Kidney tubule cell (primary cell): ENCODE data around the gene MMP11.
A peak's percentile ranks its signal among the peaks of the same experiment; 100 is the strongest.
"Not testable (repeated sequence)": the region's sequence is repeated elsewhere in the genome, so short reads cannot be mapped to it uniquely, and the experiment has no call there.

ENCODE experiments used
- DNase-seq: peaks from one replicate; pipeline ENCODE4 v3.0.0-alpha.2; 2018; ENCODE audit warnings: low spot score

The MMP11 gene

GRCh38 chr22:23772649-23773473 lies at the start of gene MMP11:
Gene MMP11, plus strand, starts transcription at chr22:23772849. Its CDS starts 22 bp downstream, at chr22:23772871.
- DNase-seq, result peak; percentile 43

- DNase-seq, result not testable (repeated sequence)
Measured at GRCh38 chr22:23728108-23728507, 44.5 kb upstream of the MMP11 start.

GRCh38 chr22:23737696-23738095 lies 35.0 kb upstream of the MMP11 start:
- DNase-seq, result no peak

- DNase-seq, result no peak
Measured at GRCh38 chr22:23742505-23743264, 30.0 kb upstream of the MMP11 start.

- no peak for DNase-seq
Measured at GRCh38 chr22:23743303-23743705, 29.3 kb upstream of the MMP11 start.

GRCh38 chr22:23744001-23744400 lies 28.6 kb upstream of the MMP11 start:
- no peak for DNase-seq

GRCh38 chr22:23744485-23744884 lies 28.2 kb upstream of the MMP11 start:
- DNase-seq, result no peak

- no peak for DNase-seq
Measured at GRCh38 chr22:23745791-23746190, 26.9 kb upstream of the MMP11 start.

- no peak for DNase-seq
Measured at GRCh38 chr22:23749841-23750301, 22.8 kb upstream of the MMP11 start.

- DNase-seq, result no peak
Measured at GRCh38 chr22:23750367-23750713, 22.3 kb upstream of the MMP11 start.

- DNase-seq, result peak; percentile 88
Measured at GRCh38 chr22:23750714-23751440, 21.8 kb upstream of the MMP11 start, which contains the start of gene ZNF70. Gene ZNF70, minus strand, starts transcription at chr22:23751112. Its CDS starts 5,972 bp downstream, at chr22:23745140.

- DNase-seq, result peak; percentile 39
Measured at GRCh38 chr22:23751441-23751996, 21.1 kb upstream of the MMP11 start.

GRCh38 chr22:23752090-23752691 lies 20.5 kb upstream of the MMP11 start:
- DNase-seq, result no peak

- no peak for DNase-seq
Measured at GRCh38 chr22:23752750-23753149, 19.9 kb upstream of the MMP11 start.

- DNase-seq, result no peak
Measured at GRCh38 chr22:23753385-23753784, 19.3 kb upstream of the MMP11 start.

- no peak for DNase-seq
Measured at GRCh38 chr22:23754220-23754919, 18.3 kb upstream of the MMP11 start, which contains the start of gene VPREB3. Gene VPREB3, minus strand, starts transcription at chr22:23754425. Its CDS starts 62 bp downstream, at chr22:23754363.

- DNase-seq, result no peak
Measured at GRCh38 chr22:23754980-23755636, 17.5 kb upstream of the MMP11 start.

GRCh38 chr22:23755711-23756110 lies 16.9 kb upstream of the MMP11 start:
- no peak for DNase-seq

GRCh38 chr22:23756891-23757290 lies 15.8 kb upstream of the MMP11 start:
- DNase-seq, result no peak

- DNase-seq, result no peak
Measured at GRCh38 chr22:23759566-23759965, 13.1 kb upstream of the MMP11 start.
